Measurements from ENCODE around the gene CIAO3. TPM values are rescaled to one million over a fixed set of nuclear protein-coding genes. Genes with fewer than 3 reads are reported as not detected.
"Not testable (repeated sequence)": the region's sequence is repeated elsewhere in the genome, so short reads cannot be mapped to it uniquely, and the experiment has no call there.

The CIAO3 gene
- total RNA-seq, 2 experiments from 2014 or later = 33.4 to 34.5 TPM

DNA sequence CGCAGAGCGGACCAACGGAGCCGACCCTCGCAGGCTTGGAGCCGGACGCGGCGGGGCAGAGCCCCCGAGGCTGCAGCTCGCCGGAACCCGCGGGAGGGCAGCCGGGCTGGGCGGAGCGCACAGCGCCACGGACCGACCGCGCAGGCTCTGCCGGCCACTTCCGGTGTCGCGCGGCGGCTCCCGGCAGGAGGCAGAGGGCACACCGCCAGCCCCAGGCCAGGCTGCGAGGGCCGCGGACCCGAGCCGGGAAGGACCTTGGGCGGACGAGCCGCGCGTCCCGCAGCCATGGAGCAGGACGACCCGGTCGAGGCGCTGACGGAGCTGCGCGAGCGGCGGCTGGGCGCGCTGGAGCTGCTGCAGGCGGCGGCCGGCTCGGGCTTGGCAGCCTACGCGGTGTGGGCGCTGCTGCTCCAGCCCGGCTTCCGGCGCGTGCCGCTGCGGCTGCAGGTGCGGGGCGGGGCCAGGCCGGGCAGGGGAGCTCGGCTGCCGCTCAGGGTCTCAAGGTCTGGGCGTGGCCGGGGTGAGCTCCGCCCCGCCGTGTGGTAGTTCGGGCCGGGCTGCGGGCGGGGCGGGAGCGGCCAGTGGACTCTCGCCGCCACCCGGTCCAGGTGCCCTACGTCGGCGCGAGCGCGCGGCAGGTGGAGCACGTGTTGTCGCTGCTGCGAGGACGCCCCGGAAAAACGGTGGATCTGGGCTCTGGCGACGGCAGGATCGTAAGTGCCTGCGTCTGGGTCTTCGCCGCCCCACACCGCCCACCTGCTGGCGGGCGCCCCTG lies 19.6 kb downstream of the CIAO3 start, which contains the start of gene ANTKMT:
Gene ANTKMT, plus strand, starts transcription at position 157 of the 775 bp plus-strand sequence. Its CDS starts 129 bp downstream, at position 286.
- ChIA-PET CTCF (interaction anchor here (0.8 to 3.2 kb wide), 11 partner anchors 9 to 64 kb away, joined by 3 to 17 read pairs (median 5); partner anchors contain the start of gene RHBDL1), POLR2A (interaction anchor here (0.9 to 3.9 kb wide), 7 partner anchors 9 to 85 kb away, joined by 3 to 15 read pairs (median 3); partner anchors contain the start of gene CIAO3)

DNA sequence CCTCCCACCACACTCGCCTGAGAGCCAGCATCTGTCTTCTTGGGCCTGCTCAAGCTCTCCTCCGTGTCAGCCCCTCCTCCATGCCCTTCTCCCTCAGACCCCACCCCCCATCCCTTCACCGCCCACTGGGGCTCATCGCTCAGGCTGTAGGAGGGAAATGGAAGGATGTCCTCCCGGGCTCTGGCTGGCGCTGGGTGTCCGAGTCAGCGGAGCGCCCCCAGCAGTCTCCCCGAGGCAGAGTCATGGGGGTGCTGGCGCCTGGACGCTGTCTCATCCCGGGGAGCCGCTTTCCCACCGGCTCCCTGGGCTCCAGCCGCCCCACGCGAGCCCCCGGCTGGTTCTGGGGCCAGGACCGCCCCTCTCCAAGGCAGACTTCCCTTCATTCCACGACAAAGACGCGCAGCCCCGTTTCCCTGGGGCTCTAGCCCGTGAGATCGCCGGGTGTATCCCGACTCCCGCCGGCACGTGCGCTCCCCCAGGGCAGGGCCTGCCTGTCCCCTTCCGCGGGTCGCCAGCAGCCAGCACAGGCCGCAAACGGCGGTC lies 20.3 kb downstream of the CIAO3 start:
- CTCF ChIA-PET = interaction anchor here (0.7 to 3.2 kb wide), 14 partner anchors 8 to 92 kb away, joined by 3 to 17 read pairs (median 4); partner anchors contain the start of genes CIAO3 and RHBDL1
- POLR2A ChIA-PET = interaction anchor here (0.6 to 3.9 kb wide), 9 partner anchors 10 to 86 kb away, joined by 3 to 15 read pairs (median 3); partner anchors contain the start of genes CIAO3 and RHOT2

DNA sequence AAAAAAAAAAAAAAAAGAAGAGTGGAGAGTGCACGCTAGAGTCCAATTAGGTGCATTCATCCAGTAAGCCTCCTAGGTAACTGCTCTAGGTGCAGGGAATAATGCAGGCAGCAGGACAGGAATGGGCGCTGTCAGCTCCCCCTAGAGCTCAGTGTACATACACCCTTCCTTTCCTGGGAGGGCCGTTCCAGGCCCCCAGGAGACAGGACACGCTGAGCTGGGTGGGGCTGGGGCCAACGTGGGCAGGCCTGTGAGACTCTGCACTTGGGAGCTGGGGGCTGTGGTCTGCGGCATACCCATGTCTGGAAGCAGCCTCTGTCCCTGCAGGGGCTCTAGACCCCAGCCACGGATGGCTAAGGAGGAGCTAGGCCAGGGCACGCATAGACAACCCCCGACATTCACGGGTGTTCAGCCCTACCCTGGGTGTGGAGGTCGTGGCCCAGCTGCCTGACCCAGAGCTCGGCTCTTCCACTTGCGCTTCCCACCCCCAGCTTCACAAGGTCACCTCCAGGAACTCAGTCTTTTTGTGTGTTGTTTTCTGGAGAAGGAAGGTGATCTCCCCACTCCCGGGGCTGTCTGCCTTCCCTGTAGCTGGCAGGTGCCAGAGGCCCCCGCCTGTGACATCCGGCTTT lies 20.9 kb downstream of the CIAO3 start:
- ChIA-PET CTCF (interaction anchor here (0.7 to 3.2 kb wide), 11 partner anchors 9 to 92 kb away, joined by 3 to 17 read pairs (median 4); partner anchors contain the start of gene CIAO3), POLR2A (interaction anchor here (0.6 to 3.9 kb wide), 6 partner anchors 11 to 63 kb away, joined by 3 to 15 read pairs (median 3); partner anchors contain the start of genes CIAO3 and RHOT2)

DNA sequence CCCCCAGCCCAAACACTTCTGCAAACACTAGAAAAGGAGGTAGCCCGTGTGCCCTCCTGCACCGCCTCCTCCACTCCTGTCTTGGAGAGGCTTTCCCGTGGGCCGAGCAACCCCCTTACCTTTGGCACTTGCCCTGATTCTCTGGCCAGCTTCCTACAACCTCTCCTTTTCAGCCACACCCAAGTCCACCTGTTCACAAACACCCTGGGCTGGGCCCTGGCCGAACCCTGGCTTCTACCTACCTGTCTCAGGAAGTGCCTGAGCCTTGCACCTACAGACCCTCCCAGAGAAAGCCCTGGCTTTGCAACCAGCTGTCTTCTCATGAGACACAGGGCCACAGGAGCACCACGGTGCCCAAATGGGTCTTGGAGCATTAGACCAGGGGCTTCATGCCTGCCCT lies 21.9 kb downstream of the CIAO3 start:
- CTCF ChIA-PET = interaction anchor here (1.3 to 3.2 kb wide), 4 partner anchors 17 to 93 kb away, joined by 3 to 17 read pairs (median 9); no protein-coding TSS in a partner anchor
- POLR2A ChIA-PET = interaction anchor here (3.9 kb wide), 1 partner anchor 12 kb away, joined by 15 read pairs; no protein-coding TSS in a partner anchor

DNA sequence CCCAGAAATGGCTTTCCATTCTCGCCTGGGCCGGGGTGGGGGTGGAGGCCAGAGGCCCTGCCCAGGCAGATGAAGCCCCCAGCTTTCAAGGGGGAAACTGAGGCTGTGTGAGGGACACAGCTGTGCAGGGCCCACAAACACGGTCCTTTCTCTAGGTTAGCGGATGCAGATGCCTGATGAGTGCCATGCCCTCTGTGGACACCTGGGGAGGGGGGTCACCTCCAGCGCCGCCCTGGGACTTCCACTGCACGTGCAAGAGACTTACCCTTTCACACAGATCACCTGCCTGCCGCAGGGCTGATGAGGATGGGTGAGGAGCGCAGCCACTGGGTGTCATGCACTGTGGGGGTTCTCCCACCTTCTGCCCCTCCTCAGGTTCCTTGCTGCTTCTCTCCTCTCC lies 22.4 kb downstream of the CIAO3 start:
- ChIA-PET CTCF (interaction anchor here (1.3 kb wide), 1 partner anchor 25 kb away, joined by 3 read pairs; no protein-coding TSS in a partner anchor), POLR2A (no interaction called here)

DNA sequence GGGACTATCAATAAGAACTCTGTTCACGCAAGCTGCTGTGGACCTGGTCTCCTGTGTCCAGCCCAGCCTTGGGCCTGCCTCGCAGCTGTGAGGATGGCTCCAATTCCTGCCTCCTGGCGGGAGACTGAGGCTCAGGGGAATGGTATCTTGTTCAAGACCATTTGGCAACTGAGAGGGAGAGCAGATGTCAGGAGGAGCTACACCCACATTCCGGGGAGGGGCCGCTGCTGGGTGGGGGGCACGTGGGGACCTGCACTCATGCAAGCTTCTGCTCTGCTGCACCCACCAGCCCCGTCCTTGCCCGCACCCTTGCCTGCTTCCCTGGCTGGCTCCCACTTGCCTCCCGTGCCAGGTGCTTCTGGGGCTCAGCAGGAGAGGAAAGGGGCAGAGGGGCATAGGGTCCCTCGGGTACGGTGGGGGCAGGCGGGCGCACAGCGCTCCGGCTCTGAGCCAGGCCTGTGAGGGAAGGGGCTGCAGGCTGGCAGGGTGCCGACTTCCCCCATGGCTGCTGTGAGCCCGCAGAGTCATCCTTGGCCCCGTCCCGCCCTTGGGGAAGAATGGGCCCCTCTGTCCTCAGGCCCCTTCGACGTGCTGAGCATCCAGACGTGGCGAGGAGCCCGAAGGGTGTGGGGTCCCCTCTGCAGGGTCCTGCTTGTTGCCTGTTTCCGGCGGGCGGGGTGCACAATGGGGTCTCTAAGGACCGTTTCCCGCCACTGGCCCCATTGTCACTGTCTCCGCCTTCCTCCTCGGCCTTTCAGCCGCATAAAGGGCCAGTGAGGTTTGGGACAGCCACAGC lies 23.1 kb downstream of the CIAO3 start:
- ChIA-PET CTCF (interaction anchor here (0.8 kb wide), 1 partner anchor 21 kb away, joined by 3 read pairs; no protein-coding TSS in a partner anchor), POLR2A (interaction anchor here (0.5 kb wide), 1 partner anchor 595 kb away, joined by 8 read pairs; no protein-coding TSS in a partner anchor)

DNA sequence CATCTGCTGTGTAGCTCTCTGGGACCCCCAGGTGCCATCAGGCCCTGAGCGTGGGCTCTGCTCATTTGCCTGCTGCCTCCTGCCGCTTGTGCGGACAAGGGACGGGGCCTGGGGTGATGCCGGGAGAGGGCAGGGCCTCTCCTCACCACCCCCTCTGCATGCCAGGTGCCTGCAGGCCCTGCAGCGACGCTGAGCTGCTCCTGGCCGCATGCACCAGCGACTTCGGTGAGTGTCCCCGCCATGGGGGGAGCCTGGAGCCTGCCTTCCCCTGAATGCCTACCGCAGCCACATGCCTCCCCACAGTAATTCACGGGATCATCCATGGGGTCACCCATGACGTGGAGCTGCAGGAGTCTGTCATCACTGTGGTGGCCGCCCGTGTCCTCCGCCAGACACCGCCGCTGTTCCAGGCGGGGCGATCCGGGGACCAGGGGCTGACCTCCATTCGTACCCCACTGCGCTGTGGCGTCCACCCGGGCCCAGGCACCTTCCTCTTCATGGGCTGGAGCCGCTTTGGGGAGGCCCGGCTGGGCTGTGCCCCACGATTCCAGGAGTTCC lies 23.9 kb downstream of the CIAO3 start:
- CTCF ChIA-PET = interaction anchor here (0.8 to 2.7 kb wide), 8 partner anchors 11 to 289 kb away, joined by 3 to 12 read pairs (median 6); partner anchors contain the start of gene CIAO3
- POLR2A ChIA-PET = interaction anchor here (0.5 to 1.3 kb wide), 3 partner anchors 12 to 596 kb away, joined by 8 to 12 read pairs (median 8); no protein-coding TSS in a partner anchor

DNA sequence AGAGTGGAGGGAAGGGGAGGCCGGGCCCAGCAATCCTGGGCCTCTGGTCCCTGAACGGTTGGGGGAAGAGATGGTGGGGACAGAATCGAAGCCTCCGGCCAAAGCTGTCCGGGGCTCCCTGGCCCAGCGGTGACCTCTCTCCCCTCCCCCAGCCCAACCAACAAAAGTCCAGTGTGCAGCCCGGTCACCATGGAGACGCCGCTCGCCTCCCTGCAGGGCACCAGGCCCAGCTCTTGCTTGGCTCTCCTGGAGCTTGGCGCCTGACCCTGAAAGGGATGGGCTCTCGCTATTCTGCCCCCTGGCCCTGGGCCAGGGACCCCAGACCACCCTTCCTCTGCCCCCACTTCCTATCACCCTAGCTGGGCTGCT lies 24.6 kb downstream of the CIAO3 start:
- CTCF ChIA-PET = interaction anchor here (0.9 to 4.5 kb wide), 12 partner anchors 9 to 289 kb away, joined by 3 to 26 read pairs (median 8); partner anchors contain the start of genes CCDC78, CHTF18, CIAO3 and RPUSD1
- POLR2A ChIA-PET = interaction anchor here (0.6 to 1.3 kb wide), 4 partner anchors 9 to 21 kb away, joined by 3 to 12 read pairs (median 6); no protein-coding TSS in a partner anchor

DNA sequence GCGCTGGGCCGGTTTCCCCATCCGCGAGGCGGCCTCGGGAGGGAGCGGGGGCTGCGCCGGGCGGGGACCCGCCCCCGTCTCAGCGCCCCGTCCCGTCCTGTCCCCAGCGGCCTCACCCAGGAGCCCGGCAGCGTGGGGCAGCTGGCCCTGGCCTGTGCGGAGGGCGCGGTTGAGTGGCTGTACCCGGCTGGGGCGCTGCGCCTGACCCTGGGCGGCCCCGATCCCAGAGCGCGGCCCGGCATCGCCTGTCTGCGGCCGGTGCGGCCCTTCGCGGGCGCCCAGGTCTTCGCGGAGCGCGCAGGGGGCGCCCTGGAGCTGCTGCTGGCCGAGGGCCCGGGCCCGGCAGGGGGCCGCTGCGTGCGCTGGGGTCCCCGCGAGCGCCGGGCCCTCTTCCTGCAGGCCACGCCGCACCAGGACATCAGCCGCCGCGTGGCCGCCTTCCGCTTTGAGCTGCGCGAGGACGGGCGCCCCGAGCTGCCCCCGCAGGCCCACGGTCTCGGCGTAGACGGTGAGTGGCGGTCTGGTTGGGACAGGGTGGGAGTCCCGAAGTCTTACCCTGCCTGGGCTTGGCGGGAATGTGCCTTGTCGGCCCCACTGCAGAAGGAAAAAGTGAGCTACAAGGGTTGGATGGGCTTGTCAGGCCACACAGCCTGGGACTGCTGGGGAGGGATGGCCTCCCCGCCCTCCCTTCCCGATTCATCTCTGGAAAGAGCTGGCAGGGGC lies 25.2 kb downstream of the CIAO3 start:
- ChIA-PET POLR2A (interaction anchor here (0.6 to 1.8 kb wide), 6 partner anchors 9 to 265 kb away, joined by 3 to 12 read pairs (median 5); no protein-coding TSS in a partner anchor), CTCF (interaction anchor here (1.0 to 4.5 kb wide), 12 partner anchors 10 to 73 kb away, joined by 3 to 26 read pairs (median 8); partner anchors contain the start of genes CCDC78, CHTF18, CIAO3 and RPUSD1)

DNA sequence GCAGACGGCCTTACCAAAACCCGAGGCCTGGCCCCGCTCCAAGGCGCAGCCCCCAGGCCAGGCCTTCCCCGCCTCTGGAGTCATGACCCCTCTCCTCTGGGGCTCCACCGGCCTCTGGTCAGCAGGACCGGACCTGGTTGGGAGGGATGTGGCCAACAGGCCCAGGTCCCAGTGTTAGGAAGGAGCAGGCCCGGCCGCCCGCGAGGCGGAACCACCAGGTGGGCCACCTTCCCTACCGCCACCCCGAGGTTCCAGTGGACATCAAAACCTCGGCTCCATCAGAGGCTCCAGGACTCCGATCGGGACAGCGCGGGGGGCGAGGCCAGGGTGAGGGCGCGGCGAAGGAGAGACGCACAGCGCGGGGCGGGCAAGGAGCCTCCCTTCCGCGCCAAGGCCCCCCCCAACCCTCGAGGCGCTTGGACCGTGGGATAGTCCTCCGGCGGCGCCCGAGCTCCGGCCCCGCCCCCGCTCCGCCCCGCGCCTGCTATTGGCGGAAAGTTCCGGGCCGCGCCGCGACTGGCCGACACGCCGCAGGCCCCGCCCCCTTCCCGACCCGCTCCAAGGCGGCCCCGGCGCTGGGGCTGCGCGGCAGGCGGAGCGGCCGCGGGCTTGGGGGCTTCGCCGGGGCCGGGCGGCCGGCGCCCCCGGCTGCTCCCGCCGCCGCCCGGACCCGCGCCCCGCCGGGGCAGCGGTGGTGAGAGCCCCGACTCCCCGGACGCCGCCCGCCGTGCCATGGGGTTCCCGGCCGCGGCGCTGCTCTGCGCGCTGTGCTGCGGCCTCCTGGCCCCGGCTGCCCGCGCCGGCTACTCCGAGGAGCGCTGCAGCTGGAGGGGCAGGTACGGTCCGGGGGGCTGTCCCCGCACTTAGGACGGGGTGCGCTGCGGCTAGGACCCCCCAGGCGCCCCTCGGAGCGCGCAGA lies 26.0 kb downstream of the CIAO3 start, which contains the start of gene METRN:
Gene METRN, plus strand, starts transcription at position 561 of the 919 bp plus-strand sequence. Its CDS starts 172 bp downstream, at position 733.
- CTCF ChIA-PET = interaction anchor here (0.5 to 4.5 kb wide), 8 partner anchors 10 to 74 kb away, joined by 5 to 26 read pairs (median 8); partner anchors contain the start of genes CCDC78, CHTF18, CIAO3 and RPUSD1
- POLR2A ChIA-PET = interaction anchor here (0.6 to 1.8 kb wide), 3 partner anchors 8 to 266 kb away, joined by 3 to 6 read pairs (median 4); no protein-coding TSS in a partner anchor

DNA sequence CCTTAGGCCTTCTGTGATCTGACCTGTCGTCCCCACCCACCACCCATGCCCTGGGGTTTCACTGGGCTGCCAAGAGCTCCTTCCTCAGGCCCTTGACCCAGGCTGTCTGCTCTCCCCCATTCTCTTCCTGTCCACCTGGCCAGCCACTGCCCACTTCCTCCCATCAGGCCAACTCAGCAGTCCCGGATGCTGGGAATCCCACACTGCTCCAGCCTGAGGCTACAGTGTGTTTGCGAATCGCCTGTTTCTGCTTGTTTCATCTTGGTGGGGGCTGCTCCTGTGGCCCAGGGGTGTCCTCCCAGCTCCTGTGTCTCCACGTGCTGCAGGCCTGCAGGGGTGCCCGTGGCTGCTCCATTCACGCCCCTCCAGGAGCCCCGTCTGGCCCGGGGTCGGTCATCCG lies 26.7 kb downstream of the CIAO3 start:
- ChIA-PET POLR2A (interaction anchor here (0.6 to 1.8 kb wide), 2 partner anchors 71 to 993 kb away, joined by 6 read pairs; no protein-coding TSS in a partner anchor), CTCF (interaction anchor here (1.0 to 4.5 kb wide), 6 partner anchors 11 to 71 kb away, joined by 3 to 26 read pairs (median 10); partner anchors contain the start of genes CCDC78, CIAO3 and JMJD8)

DNA sequence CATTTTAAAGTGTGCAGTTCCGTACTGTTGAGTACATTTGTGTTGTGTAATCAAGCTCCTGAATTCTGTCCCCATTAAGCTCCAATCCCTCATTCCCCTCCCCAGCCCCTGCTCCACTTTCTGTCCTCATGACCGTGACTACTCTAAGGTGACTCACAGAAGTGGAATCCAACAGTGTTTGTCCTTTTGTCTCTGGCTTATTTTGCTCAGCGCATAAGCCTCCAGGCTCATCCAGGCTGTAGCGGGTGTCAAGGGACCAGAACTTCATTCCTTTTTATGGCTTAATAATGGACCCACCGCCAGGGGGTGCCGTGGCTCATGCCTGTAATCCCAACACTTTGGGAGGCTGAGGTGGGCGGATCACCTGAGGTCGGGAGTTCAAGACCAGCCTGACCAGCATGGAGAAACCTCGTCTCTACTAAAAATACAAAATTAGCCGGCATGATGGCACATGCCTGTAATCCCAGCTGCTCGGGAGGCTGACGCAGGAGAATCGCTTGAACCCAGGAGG lies 28.0 kb downstream of the CIAO3 start:
- POLR2A ChIA-PET = not testable (repeated sequence)
- CTCF ChIA-PET = interaction anchor here (0.7 to 4.5 kb wide), 19 partner anchors 8 to 91 kb away, joined by 3 to 26 read pairs (median 5); partner anchors contain the start of genes ANTKMT, CCDC78, CHTF18 and CIAO3

DNA sequence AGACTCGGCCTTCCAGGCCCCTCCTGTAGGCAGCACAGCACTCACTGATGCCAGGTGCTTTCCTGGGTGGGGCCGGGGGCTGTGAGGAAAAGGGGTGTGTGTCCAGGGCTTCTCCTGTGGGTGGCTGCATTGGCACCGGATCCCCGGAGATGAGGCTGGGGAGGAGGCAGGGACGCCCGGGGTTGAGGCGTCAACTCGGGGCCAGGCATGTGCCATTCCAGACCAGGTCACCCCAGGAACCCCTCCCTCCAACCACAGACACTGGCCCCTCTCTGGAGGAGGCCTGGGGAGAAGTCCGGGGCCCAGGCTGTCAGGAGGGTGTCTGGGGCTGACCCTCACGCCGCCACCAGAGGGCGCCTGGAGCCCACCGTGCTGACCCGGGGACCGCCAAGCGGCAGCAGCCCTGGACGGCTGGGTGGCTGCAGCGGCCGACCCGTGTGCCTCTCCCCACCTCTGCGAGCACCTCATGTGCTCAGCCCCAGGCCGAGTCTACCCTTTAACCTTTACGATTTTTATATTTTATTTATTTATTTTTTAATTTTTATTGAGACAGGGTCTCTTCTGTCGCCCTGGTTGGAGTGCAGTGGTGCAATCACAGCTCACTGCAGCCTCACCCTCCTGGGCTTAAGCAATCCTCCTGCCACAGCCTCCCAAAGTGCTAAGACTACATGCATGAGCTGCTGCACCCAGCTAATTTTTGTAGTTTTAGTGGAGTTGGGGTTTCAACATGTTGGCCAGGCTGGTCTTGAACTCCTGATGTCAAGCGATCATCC lies 29.1 kb downstream of the CIAO3 start:
- ChIA-PET POLR2A (no interaction called here), CTCF (interaction anchor here (0.6 to 4.5 kb wide), 22 partner anchors 8 to 887 kb away, joined by 3 to 26 read pairs (median 4); partner anchors contain the start of genes ANTKMT, CCDC78, CHTF18 and CIAO3)

DNA sequence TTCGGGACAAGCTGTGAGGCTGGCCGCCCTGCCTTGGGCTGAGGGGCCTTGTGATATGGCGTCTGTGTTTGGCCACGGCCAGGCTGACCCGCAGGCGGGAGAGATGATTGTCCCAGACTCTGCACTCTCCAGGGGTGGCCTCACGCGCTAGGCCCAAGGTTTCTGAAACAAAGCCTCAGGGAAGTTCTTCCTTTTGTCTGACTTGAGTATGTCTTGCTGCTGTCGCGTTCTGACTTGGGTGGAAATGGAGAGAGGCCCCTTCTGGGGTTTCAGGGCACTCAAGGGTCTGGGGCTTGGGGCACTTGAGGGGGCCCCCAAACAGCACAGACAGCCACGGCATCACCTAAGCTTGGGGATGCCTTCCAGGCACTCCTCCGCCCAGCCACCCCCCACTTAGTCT lies 29.7 kb downstream of the CIAO3 start:
- ChIA-PET CTCF (interaction anchor here (0.8 to 3.0 kb wide), 6 partner anchors 9 to 76 kb away, joined by 3 to 19 read pairs (median 5); partner anchors contain the start of gene WDR24), POLR2A (no interaction called here)
